GM12878 (cell line): ENCODE data around the gene LCN12.

ENCODE experiments used
- BCL11A ChIP-seq: IDR thresholded peaks from 2 replicates; pipeline ENCODE4 v1.6.1; 2011; ENCODE audit warnings: low read depth, low read length
- CREM ChIP-seq: IDR thresholded peaks from 2 replicates; pipeline ENCODE4 v1.6.1; 2014; ENCODE audit warnings: antibody characterized with exemption, low read depth
- JUND ChIP-seq: IDR thresholded peaks from 2 replicates; pipeline ENCODE4 v1.6.1; 2012; ENCODE audit warnings: low read depth, mild to moderate bottlenecking, low read length, improper control_type of control experiment, moderate library complexity
- RBBP5 ChIP-seq: fragments of 200-600 bp; sonication (generic); conservative IDR thresholded peaks from 2 replicates; pipeline ENCODE4 v1.6.1; 2016
- RFX5 ChIP-seq: IDR thresholded peaks from 2 replicates; pipeline ENCODE4 v1.6.1; 2011; ENCODE audit warnings: low read depth, low read length, improper control_type of control experiment
- TF ChIP-seq, protein P1 (sequence below): fragments of 150-350 bp; IDR thresholded peaks from 2 replicates; pipeline ENCODE4 v1.6.1; 2014; ENCODE audit warnings: mild to moderate bottlenecking, low read depth, low read length

DNA sequence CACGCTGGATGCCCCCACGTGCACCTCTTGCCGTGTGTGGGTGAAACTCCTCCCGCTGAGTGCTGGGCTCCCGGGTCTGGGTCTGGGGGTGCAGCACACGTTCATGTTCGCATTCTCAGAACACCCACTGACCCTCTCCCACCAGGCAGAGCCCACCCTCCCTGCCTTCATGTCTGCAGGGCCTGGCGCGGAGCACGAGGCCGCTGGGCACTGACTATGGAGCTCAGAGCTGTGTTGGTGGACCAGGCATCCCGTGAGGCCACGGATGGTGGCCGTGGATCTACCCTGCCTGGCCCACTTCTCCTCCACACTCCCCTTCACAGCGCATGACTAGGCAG lies 8.8 kb downstream of the LCN12 start:
- TF ChIP-seq, protein P1, sequence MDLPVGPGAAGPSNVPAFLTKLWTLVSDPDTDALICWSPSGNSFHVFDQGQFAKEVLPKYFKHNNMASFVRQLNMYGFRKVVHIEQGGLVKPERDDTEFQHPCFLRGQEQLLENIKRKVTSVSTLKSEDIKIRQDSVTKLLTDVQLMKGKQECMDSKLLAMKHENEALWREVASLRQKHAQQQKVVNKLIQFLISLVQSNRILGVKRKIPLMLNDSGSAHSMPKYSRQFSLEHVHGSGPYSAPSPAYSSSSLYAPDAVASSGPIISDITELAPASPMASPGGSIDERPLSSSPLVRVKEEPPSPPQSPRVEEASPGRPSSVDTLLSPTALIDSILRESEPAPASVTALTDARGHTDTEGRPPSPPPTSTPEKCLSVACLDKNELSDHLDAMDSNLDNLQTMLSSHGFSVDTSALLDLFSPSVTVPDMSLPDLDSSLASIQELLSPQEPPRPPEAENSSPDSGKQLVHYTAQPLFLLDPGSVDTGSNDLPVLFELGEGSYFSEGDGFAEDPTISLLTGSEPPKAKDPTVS, result no peak
- TF ChIP-seq RFX5 (no peak), RBBP5 (no peak), JUND (no peak), BCL11A (no peak), CREM (no peak)
